Heart left ventricle (tissue), 13 donors: ENCODE results near the gene AP1G2.

ENCODE experiments used
- POLR2A ChIP-seq, 2 donors: fragments of 450-650 bp; IDR thresholded peaks; one replicate each; pipeline ENCODE4 v1.6.1; 2017; ENCODE audit warnings: antibody characterized with exemption in 2 of 2, mild to moderate bottlenecking in 2 of 2, moderate library complexity in 2 of 2
- TF ChIP-seq, protein P1 (sequence below), 12 donors: fragments of 200-600 bp; sonication (generic) in 4 of 12; IDR thresholded peaks; one replicate each; pipeline versions ENCODE4 v1.5.0 to v1.8.0; 2018 to 2022; ENCODE audit warnings: antibody characterized with exemption in 12 of 12, mild to moderate bottlenecking in 5 of 12
- donor health status: ischemic (EF 13 %, LVEDD 7.1; RV severe dilation, severe dysfunction).
- donor health status: DM: no; HTN: yes; CAD: no.
- donor health status: DM: no; HTN: no; CAD: no.
- donor health status: ischemic (EF 25% LVEDD 6.9; RV normal size, moderate dysfunction).
- donor health status: ischemic (EF 25% LVEDD 5.7; RV mildly dilated, moderate dysfunction).
- donor health status: ischemic (EF 35%, LVEDD 5.7; RV mildly dilated, moderate dysfunction).
- donor health status: nonischemic (EF 11% LVEDD 7.7; RV severe dilation, severe dysfunction).
- donor health status: DM: yes; HTN: yes; CAD: no.
- donor health status: PGD.
- donor health status: ischemic (EF 29% LVEDD 5.4; RV normal size, mild dysfunction).
- donor health status: nonischemic (EF 23%, LVEDD 6.1; RV moderate dilation, normal function).

DNA sequence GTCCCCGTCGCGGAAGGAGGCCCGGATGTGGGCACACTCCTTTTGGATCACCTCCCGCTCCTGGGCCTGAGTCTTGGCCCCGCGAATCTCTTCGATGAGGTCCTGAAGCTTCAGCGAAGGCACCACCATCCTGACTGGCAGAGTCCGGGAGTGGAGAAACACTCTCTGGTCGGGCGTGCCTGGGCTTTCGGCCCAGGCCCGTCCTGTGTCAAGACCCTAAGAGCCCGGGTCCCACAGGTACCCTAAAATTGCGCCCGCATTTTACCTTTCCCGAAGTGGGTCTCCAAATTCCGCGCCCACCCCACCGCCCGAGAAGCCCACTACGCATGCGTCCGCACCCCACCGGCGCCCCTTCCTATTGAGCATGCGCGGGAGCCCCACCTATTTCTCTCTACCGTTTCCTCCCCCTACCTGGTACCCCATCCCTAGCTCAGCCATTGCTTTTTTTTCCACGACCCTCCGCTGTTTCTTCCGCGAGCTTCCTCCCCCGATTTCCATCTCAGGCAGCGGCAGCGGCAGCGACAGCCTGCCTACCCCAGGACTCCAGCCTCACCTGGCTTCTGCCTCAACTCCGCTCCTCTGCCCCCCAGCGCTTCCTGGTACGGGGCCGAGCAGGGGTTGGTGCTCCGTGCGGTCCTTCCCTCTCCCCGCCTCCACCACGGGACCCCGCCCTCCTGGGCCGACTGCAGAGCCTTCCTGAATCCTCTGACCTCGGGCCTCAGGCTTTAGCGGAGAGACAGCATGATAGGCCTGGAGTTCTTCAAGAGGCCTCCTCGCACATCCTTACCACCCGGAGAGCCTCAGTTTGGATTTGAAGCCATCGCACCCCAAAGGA lies at the start of gene AP1G2:
- TF ChIP-seq, protein P1, sequence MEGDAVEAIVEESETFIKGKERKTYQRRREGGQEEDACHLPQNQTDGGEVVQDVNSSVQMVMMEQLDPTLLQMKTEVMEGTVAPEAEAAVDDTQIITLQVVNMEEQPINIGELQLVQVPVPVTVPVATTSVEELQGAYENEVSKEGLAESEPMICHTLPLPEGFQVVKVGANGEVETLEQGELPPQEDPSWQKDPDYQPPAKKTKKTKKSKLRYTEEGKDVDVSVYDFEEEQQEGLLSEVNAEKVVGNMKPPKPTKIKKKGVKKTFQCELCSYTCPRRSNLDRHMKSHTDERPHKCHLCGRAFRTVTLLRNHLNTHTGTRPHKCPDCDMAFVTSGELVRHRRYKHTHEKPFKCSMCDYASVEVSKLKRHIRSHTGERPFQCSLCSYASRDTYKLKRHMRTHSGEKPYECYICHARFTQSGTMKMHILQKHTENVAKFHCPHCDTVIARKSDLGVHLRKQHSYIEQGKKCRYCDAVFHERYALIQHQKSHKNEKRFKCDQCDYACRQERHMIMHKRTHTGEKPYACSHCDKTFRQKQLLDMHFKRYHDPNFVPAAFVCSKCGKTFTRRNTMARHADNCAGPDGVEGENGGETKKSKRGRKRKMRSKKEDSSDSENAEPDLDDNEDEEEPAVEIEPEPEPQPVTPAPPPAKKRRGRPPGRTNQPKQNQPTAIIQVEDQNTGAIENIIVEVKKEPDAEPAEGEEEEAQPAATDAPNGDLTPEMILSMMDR (IDR thresholded peaks at IDR 0.05), result no peak
- peak in 1 of 2 donors; percentile 39 for TF ChIP-seq POLR2A (IDR thresholded peaks at IDR 0.05)
